Erythroblast (primary cell): Measurements from ENCODE around the gene SNAP23.
"Not testable (repeated sequence)": the region's sequence is repeated elsewhere in the genome, so short reads cannot be mapped to it uniquely, and the experiment has no call there.

Experiments
- DNase-seq, 2 experiments: peaks; one replicate each; lab custom pipeline; 2025; lab: John Stamatoyannopoulos, UW
- GATA1 ChIP-seq: IDR thresholded peaks from 2 replicates; pipeline ENCODE4 v1.6.1; 2011; ENCODE audit warnings: low read depth, mild to moderate bottlenecking, control low read depth, low read length, moderate library complexity
- POLR2A ChIP-seq: IDR thresholded peaks from 2 replicates; pipeline ENCODE4 v1.6.1; 2011; ENCODE audit warnings: mild to moderate bottlenecking, low read length

Gene SNAP23

DNA sequence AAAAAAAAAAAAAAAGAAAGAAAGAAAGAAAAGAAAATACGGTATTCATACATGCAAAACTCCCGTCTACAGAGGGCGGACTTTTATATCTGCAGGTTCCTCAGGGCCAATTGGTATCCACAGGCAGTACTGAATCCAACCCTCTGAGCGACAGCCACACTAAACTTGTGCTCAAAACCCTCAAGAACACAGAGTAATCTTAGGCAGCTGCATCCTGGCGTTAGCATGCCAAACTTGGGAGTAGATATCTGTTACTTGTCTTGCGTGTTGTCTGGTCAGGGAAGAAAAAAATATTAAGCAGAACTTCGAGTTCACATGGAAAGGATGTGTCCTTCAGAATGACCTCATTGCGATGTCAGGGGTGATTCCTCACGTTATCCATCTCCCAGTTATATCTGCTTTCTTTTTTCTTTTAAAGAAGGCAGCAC is 12.8 kb downstream of the SNAP23 start:
- TF ChIP-seq GATA1: no peak
- peak; percentile 19 to 29 for DNase-seq

- TF ChIP-seq POLR2A (no peak), GATA1 (no peak)
- no peak for DNase-seq
Observed at GRCh38 chr15:42510258-42511006, 15.0 kb downstream of the SNAP23 start.

- peak in 1 of 2 experiments; percentile 48 for DNase-seq
- TF ChIP-seq POLR2A: no peak
Observed at GRCh38 chr15:42511007-42511391, 15.6 kb downstream of the SNAP23 start.

GRCh38 chr15:42523331-42523730 is 27.9 kb downstream of the SNAP23 start:
- DNase-seq: no peak
- TF ChIP-seq GATA1: no peak
- TF ChIP-seq POLR2A: no peak

- TF ChIP-seq GATA1 (no peak), POLR2A (no peak)
- DNase-seq: no peak
Observed at GRCh38 chr15:42528970-42529369, 33.5 kb downstream of the SNAP23 start.

DNA sequence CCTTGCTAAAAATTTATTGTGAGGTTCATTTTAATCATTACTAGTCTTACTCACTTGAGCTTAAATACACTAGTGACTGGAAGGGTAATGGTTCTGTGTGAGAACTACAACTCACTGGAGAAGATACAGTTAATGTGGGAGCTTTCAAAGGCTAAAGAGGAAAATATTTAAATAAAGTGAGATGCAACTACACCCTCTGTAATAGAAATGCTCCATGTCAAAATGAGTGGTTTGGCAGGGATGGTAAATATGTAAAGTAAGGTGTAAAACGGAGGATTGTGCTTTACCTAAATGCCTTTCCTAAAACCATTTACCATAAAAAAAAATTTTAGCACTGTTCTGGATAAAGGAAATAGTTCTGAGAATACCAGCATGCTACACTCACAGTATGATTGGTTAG is 37.8 kb downstream of the SNAP23 start:
- TF ChIP-seq POLR2A (no peak), GATA1 (no peak)
- DNase-seq: no peak

- DNase-seq: no peak
- TF ChIP-seq POLR2A: no peak
- no peak for TF ChIP-seq GATA1
Observed at GRCh38 chr15:42544853-42545629, 49.6 kb downstream of the SNAP23 start.

GRCh38 chr15:42547918-42548248 is 52.4 kb downstream of the SNAP23 start:
- no peak for TF ChIP-seq GATA1
- TF ChIP-seq POLR2A: no peak
- DNase-seq: peak in 1 of 2 experiments; percentile 87

DNA sequence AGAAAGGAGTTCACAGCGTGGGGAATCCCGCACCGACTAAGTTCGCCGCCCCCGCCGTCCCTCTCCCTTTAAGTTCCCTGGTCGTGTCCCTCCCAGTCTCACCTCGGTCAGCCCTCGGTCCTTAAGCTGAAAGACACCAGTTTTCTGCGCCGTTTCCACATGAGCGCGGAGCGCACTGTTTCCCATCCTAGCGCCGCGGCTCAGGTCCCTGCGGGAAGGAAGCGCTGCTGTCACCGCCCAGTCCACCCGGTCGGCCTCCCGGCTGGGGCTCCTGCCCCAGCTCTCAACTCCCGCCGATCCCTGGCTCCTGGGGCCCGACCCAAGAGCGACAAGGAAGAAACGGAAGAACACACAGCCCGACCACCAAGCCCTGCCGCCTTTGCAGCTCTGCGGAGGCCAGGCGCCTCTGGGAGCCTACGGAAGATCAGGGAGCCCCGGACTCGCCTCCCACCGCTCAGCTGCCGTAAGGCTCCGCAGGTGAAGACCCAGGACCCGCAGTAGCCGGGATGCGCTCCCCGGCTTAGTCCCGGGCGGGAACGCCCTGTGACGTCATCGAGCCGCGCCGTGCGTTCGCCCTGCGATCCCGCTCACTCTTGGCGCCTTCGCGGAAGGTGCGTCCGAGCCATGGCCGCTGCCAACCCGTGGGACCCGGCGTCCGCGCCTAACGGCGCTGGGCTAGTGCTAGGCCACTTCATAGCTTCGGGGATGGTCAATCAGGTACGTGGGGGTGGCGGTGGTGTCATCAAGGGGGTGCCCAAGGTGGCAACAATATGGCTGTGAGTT is 53.0 kb downstream of the SNAP23 start, which contains the start of the genes HAUS2 and LRRC57:
Gene HAUS2, plus strand, starts transcription at position 590 of the 783 bp plus-strand sequence. Its CDS starts 35 bp downstream, at position 625.
Gene LRRC57, minus strand, starts transcription at position 545 of the 783 bp plus-strand sequence. Its CDS starts 359 bp downstream, at position 186.
- peak; percentile 92 to 95 for DNase-seq

DNA sequence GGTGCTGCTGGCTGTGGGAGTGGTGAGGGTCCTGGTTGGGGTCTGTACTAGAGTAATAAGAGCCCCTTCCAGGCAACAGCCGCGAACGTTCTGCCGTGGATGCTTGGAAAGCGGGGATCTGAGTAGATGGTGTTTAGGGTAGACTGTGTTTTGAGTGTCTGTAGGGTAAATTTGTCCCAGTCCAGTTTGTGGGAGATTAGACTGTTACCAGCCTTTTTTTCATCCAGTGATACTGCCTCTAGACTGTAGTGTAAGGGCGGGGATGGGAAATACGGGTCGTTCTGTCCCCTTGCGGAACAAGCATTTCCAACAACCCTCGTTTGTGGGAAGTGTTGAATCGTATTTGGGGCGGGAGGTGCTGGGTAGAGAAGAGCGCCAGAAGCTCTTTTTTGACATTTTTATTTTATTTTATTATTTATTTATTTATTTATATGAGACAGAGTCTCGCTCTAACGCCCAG is 53.6 kb downstream of the SNAP23 start:
- peak; percentile 78 to 84 for DNase-seq
- TF ChIP-seq GATA1 (no peak), POLR2A (no peak)

More for the DNA sequence above, 53.0 kb downstream of the SNAP23 start, which contains the start of the genes HAUS2 and LRRC57:
- no peak for TF ChIP-seq GATA1
- peak; percentile 97 for TF ChIP-seq POLR2A

DNA sequence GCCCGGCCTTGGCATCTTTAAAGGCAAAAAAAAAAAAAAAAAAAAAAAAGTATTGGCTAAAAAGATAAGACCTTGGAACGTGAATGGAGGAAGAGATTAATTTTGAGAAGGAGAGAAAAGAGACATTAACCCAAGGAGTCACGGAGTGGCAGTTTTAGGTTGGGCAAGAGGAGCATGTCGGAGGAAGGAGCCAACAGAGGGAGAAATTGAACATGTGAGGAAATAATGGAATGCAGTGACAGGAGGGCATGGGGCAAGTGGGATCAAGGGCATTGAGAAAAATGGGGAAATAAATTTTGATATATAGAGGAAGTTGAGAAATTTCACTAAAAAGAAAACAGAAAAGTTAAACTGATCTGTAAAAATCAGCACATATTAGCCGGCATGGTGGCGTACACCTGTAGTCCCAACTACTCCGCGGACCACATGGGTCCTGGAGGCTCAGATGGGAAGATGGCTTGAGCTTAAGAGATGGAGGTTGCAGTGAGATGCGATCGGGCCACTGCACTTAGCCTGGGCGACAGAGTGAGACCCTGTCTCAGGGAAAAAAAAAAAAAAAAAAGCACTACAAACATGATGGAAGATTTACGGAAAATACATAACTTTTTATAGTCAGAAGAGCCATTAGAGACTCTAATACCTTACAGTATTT is 54.4 kb downstream of the SNAP23 start:
- peak; percentile 75 to 82 for DNase-seq
- no peak for TF ChIP-seq GATA1
- TF ChIP-seq POLR2A: no peak

DNA sequence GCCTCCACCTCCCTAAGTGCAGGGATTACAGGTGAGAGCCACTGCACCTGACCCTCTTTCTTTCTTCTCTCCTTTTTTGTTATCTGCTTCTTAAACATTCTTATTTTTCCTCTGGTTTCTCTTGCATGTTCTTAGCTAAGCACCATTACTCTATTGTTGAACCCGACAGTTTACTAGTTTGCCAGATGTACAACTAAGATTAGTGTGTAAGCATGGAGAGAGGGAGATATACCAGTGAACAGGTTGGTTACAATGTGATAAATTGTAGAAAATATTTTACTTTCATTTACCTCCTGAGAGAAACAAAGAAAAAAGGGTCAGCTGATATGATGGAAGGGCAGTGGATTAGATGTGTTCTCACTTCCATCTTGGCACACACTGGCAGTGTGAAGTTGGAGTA is 58.1 kb downstream of the SNAP23 start:
- DNase-seq: peak; percentile 39 to 65
- TF ChIP-seq POLR2A: no peak
- no peak for TF ChIP-seq GATA1

- not testable (repeated sequence) for DNase-seq
Observed at GRCh38 chr15:42556550-42557207, 61.2 kb downstream of the SNAP23 start.
